ENCODE data around the gene C19orf85.

Gene C19orf85

DNA sequence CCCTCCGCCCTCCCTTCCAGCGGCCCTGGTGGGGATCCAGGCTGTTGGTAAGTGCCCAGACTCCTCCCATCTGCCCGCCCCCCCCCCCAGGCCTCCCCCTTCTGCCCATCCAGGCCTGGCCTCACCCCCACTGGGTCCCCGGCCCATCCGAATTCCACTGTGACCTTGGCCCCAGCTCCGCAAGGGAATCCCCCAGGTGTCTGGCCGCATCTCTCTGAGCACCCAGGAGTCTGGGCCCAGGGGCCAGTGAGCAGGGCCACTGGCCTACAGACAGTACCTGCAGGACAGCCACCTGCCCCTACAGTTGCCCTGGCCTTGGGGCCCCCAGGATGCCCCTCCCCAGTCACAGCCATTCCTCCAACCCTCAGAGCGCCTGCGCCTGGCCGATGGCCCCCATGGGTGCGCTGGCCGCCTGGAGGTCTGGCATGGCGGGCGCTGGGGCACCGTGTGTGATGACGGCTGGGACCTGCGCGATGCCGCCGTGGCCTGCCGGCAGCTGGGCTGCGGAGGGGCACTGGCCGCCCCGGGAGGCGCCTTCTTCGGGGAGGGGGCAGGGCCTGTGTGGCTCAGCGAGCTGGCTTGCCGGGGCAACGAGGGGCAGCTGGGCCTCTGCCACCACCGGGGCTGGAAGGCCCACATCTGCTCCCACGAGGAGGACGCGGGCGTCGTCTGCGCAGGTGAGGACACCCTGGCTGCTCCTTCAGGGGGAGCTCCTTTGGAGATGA, 24.6 kb upstream of the C19orf85 start:
- no peak for DNase-seq

DNA sequence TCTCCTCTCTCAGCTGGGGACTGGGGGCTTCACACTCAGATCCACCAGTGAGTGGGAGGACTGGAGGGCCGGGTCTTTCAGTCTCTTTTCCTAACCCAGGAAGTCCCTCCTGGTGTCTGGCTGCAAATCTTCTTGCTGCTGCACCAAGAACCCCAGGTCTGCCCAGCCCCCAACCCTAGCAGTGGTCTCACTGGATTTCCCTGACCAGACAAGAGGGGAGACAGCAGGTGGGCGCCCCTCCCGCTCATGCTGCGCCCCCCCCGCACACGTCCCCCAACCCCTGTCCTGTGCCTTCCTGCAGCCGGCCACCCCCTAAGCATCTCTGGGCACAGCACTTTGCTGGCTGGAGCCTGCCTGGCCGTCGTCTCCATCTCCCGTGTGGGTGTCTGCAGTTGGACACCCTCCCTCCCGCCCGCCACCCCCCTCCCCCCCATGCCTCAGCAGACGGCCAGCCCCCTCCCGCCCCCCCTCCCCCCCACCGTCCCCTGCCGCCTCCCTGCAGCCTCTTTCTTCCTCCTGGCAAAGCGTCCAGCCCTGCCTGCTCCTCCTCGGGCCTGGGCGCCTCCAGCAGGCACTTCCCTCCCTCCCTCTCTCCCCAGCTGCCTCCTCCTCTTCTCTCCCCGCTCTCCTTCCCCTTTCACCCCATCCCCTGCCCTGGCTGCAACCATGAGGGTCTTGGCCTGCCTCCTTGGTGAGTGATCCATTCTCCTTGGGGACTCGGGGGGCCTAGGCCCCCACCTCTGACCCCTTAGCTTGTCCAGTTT, 23.6 kb upstream of the C19orf85 start, which contains the start of gene SSC5D:
TSS of gene SSC5D (plus strand) at position 513 of the 764 bp plus-strand sequence. CDS start at position 667, 154 bp downstream.
- DNase-seq: no peak

DNA sequence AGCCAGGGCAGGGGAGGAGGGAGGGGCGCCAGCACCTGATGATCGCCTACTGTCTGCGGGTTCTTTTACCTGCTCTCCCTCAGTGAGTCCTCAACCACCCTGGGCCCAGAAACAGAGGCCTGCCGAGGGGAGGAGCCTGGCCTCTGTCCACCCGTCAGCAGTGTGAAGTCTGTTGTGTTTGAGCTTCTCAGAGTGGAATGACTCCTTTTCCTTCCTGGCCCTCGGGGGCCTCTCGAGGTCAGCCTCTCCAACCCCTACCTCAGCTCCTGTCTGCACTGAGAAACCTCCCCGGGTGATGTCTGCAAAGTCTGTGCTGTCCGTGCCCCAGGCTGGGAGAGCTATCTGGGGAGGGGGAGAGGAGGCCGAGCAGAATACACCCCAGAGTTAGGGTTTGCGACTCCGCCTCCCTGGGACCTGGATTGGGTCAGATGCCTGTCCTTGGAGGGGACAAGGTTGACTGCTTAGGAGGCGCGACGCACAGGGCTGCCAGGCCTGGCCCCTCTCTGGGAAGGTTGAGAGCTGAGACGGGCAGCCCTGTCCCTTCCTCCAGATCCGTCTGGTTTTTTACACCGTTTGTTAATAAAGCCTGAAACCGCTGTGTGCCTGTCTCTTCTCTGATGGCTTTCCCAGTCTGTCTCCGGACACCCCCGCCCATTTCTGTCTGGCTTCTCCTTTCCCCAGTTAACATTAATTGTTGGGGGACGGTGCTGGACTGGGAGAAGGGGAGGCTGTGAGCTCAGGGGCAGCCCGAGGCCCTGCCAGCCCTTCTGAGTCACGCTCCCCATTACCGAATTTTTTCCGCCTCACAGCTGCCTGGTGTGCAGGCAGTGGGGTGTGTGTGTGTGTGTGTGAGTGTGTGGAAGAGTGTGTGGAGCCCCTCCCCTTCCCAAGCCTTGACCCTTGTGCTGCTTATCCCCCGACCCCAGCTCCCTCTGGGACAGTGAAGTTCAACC, 22.7 kb upstream of the C19orf85 start:
- DNase-seq: no peak

DNA sequence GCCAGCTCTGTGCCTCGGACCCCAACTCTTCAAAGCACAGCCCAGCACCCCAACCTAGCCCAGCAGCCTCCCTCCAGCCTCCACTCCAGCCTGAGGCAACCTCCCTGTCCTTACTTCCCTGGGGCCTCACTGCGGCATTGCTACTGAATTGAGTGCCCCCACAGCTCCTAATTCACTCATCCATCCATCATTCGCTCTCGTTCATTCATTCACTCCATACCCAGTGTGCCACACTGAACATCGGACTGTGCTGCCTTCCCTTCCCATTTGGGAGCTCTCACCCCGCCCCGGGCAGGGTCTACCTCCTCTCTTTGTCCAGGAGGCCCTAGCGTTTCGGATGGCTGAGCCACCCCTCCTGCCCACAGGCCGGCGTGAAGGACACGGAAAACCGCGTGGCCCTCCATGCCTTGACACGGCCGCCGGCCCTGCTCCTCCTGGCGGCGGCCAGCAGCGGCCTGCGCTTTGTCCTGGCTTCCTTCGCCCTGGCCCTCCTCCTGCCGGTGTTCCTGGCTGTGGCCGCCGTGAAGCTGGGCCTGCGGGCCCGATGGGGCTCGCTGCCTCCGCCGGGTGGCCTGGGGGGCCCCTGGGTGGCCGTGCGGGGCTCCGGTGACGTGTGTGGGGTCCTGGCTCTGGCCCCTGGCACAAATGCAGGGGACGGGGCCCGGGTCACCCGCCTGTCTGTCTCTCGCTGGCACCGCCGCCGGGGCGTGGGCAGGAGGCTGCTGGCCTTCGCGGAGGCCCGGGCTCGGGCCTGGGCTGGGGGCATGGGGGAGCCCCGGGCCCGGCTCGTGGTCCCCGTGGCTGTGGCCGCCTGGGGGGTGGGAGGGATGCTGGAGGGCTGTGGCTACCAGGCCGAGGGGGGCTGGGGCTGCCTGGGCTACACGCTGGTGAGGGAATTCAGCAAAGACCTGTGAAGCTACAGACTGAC, 21.8 kb upstream of the C19orf85 start:
- DNase-seq: no peak

DNA sequence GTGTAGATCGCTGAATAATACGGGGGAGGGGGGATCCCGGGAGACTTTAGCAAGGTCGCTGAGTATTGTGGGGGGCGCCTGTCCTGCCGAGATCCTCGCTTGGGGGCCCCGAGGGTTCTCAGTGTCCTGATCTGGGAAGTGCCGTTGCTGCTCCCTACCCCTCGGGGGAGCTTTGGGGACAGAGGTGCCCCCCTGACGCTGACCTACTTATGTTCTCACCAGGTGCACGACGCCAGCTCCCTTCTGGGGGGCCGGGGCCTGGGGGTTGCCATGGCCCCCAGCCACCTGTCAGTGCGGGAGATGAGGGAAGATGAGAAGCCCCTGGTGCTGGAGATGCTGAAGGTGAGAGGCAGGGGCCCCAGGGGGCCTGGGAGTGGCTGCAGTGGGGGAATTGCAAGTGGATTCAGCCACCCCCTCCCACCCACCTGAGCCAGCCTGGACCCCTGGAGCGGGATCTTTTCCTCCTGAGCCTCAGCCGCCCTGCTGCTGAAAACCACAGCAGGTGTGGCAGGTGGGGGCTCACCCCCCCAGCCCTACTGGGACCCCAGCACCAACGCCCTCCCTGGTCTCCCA, 21.0 kb upstream of the C19orf85 start:
- DNase-seq: no peak

DNA sequence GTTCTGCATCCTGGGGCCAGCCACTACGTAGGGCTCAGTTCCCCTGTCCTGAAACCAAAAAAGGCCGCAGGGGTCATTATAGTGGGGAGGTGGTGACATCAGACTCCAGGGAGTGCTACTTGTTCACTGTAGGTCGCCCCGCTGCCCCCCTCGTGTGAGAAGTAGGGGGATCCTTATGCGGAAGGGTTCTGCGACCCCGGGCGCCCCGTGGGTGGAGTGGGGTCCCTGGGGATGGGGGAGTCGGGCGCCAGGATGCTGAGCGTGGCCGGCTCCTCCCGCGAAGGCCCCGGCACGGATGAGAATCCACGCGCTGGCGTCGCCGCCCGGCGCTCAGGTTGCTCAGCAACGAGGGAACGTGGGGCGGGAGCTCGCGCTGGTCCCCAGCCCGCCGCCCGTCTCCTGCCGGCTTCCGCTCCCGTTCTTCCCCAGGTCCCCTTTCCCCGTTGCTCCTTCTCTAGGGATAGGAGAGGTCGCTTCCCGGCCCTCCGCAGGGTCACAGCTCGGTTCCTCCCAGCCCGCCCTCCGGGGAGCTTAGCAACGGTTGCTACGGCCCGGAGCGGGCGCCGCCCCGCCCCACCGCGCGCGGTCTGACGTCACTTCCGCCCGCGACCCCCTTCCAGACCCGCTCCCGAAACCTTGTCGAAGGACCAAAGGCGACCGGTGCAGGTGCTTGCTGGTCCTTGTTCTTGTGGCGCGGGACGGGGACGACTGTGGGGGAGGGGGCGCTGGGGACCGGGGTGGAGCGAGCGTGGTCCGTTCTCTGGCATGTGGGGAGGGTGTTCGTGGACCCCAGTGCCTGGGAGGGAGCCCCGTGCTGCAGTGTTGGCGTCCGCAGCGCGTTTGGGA, 20.3 kb upstream of the C19orf85 start, which contains the start of gene NAT14:
TSS of gene NAT14 (plus strand) at position 596 of the 846 bp plus-strand sequence. CDS start 521 bp downstream, outside the sequence.
- DNase-seq: peak; percentile 23

DNA sequence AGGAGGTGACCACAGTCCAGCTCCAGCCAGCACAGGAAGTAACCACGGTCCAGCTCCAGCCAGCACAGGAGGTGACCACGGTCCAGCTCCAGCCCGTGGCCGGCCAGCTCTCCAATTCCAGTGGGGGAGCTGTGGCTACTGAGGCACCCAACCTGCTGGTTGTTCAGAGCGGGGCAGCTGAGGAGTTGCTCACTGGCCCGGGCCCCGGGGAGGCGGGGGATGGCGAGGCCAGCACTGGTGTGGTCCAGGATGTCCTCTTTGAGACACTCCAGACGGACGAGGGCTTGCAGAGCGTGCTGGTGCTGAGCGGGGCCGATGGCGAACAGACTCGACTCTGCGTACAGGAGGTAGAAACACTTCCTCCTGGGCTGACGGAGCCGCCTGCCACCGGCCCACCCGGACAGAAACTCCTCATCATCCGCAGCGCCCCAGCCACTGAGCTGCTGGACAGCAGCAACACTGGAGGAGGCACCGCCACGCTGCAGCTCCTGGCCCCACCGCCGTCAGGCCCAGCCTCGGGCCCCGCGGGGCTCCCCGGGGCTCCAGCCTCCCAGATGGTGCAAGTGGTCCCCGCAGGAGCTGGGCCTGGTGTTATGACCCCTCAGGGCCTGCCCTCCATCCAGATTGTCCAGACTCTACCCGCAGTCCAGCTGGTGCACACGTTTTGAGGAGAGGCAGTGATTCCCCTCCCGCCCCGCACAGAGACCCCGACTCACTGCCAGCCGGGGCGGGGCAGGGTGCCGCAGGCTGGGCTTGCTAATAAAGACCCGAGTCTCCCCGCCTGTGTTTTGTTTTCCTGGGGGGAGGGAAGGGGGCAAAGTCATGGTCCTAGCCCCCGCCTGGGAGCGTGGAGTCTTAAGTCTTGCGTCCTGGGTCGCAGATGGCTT, 19.4 kb upstream of the C19orf85 start:
- no peak for DNase-seq

DNA sequence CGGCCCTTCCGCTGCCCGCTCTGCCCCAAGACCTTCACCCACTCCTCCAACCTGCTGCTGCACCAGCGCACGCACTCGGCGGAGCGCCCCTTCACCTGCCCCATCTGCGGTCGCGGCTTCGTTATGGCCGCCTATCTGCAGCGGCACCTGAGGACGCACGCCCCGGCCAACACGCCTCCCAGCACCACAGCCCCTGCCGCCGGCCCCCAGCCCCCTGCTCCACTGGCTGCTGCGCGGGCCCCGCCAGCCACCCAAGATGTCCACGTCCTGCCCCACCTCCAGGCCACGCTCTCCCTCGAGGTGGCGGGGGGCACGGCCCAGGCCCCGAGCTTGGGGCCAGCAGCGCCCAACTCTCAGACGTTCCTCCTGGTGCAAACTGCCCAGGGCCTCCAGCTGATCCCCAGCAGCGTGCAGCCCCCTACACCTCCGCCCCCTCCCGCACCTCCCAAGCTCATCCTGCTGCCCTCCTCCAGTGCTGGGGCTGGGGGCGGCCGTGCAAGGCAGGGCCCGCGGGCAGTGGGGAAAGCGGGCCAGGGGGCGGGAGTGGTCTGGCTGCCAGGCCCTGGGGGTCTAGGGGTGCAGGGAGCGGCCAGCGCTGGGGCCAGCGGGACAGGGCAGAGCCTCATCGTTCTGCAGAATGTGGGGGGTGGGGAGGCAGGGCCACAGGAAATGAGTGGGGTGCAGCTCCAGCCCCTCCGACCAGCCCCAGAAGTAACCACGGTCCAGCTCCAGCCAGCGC, 18.6 kb upstream of the C19orf85 start:
- DNase-seq: no peak

DNA sequence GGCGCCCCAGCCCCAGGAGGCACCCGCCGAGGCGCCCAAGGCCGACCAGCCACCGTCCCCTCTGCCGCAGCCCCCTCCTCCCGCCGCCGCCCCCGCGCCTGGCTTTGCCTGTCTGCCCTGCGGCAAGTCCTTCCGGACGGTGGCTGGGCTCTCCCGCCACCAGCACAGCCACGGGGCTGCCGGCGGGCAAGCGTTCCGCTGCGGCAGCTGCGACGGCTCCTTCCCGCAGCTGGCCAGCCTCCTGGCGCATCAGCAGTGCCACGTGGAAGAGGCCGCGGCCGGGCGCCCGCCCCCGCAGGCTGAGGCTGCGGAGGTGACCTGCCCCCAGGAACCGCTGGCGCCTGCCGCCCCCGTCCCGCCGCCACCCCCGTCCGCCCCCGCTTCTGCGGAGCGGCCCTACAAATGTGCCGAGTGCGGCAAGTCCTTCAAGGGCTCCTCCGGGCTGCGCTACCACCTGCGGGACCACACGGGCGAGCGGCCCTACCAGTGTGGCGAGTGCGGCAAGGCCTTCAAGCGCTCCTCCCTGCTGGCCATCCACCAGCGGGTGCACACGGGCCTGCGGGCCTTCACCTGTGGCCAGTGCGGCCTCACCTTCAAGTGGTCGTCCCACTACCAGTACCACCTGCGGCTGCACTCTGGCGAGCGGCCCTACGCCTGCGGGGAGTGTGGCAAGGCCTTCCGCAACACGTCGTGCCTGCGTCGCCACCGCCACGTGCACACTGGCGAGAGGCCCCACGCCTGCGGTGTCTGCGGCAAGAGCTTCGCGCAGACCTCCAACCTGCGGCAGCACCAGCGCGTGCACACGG, 17.8 kb upstream of the C19orf85 start:
- no peak for DNase-seq

DNA sequence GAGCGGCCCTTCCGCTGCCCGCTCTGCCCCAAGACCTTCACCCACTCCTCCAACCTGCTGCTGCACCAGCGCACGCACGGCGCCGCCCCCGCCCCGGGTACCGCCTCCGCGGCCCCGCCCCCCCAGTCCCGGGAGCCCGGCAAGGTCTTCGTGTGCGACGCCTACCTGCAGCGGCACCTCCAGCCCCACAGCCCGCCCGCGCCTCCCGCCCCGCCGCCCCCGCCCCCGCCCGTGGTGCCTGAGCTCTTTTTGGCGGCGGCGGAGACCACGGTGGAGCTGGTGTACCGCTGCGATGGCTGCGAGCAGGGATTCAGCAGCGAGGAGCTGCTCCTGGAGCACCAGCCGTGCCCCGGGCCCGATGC, 17.2 kb upstream of the C19orf85 start:
- no peak for DNase-seq

DNA sequence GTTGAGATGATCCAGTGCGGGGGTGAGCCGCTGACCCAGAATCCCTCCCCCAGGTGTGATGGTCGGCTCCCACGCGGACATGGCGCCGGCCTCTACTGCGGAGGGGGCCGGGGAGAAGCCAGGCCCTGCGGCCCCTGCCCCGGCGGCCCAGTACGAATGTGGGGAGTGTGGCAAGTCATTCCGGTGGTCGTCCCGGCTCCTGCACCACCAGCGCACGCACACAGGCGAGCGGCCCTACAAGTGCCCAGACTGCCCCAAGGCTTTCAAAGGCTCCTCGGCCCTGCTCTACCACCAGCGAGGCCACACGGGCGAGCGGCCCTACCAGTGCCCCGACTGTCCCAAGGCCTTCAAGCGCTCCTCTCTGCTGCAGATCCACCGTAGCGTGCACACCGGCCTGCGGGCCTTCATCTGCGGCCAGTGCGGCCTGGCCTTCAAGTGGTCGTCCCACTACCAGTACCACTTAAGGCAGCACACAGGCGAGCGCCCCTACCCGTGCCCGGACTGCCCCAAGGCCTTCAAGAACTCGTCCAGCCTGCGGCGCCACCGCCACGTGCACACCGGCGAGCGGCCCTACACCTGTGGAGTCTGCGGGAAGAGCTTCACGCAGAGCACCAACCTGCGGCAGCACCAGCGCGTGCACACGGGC, 16.7 kb upstream of the C19orf85 start:
- no peak for DNase-seq

DNA sequence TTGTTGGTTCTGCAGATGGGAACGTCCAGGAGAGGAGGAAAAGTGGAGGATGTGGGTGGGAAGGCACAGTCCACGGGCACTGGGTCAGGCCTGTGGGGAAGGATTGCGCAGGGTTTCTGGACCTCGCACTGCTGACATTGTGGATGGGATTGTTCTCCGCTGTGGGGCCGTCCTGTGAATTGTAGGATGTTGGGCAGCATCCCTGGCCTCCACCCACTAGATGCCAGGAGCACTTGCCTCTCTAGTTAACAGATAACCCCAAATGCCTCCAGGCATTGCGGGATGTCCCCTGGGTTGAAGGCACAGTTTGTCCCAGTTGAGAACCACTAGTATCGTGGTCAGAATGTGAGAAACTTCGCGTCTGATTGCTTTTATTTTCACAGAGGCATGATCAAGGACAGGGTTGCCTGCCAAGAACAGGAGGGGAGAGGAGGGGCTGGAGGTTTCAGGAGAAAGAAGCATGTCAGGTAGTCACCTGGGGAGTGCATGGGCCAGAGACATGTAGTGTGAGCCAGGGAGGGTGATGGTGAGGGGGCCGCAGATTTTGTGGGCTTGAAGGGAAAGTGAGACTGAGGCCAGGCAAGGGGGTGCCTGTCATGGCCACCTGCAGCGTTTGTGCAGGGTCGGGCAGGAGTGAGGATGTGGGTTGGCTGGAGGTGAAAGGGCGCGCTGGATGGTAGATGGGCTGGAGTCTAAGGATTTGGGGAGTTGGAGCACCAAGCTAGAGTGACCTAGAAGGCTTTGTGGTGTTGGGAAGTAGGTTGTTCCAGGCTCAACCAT, 15.1 kb upstream of the C19orf85 start:
- no peak for DNase-seq

DNA sequence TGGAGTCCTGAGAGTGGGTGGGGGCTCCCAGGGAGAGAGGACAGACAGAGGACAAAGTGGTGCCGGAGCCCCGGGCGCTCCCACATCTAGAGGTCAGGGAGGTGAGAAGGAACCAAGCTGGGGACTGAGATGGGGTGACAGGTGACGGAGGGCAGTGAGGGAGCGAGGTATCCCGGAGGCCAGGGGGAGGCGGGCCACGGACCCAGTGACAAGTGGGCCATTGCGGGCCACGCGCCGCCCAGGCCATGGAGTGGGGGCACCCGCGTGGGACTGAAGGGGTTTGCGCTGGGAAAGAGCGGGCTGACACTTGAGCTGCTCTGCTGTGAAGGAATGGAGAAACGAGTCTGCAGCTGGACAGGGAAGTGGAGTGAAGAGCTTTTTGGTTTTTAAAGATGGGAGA, 14.5 kb upstream of the C19orf85 start:
- DNase-seq: no peak

DNA sequence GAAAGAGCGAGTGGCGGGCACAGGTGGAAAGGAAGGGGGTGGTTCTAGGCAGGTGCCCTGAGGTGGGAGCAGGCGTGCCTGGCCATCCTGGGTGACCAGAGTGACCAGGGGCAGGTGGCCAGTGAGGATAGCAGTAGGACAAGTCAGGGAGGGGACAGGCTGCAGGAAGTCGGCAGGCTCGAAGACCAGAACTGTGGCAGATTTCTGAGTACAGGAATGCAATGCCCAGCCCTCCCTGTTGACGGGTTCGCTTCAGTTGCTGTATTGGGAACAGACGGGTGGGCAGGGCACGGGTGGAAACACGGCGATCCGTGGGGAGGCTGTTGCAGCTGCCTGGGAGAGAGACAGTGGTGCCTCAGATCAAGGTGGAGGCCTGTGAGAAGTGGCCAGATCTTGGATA, 13.8 kb upstream of the C19orf85 start:
- no peak for DNase-seq

DNA sequence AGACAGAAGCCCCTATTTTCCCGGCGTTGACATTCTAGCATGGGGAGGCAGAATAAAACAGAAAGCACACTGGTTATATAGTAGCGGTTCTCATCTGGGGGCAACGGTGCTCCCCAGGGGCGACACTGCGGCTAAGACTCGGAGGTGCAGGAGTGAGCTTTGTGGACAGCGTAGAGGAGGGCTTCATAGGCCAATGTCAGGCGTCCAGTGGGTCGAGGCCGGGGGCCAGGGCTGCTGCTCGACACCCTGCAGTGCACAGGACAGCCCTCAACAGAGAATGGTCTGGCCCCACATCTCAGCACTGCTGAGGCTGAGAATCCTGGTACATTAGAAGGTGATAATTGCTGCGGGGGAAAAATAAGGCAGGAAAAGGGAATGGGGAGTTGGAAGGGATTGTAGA, 13.4 kb upstream of the C19orf85 start:
- DNase-seq: no peak

DNA sequence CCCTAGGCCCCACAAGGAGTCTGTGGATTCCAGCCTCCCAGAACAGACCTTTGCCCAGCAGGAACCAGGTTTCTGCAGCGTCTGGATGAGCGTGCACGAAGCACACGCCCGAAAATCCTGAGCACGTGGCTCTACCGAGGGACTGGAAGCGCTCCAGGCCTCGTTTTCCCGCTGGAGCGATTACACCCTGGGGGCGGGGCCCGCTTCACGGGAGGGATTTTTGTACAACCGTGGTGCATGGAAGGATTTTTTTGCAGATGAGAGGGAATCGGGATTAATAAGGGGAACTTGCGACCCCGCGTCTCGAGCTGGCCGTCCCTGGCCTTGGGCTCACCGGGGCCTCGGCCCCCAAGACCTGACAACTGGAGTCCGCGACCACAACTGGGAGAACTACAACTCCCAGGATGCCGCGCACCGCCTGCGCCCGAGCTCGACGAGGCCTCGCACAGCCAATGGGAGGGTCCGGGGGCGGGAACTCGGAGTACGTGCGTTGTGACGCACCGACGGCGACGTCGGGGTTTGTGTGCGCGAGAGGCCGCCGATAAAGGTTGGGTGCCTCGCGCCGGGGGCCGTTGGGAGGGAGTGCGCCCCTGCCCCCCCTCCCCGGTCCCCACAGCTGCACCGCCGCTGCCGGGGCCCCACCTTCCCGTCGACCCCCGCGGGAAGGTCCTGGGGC, 11.7 kb upstream of the C19orf85 start, which contains the start of gene ZNF628:
TSS of gene ZNF628 (plus strand) at position 518 of the 676 bp plus-strand sequence. CDS start 3,294 bp downstream, outside the sequence.
- peak; percentile 99 for DNase-seq

Measured in inflammatory macrophage treated with lipopolysaccharide for 4 hours (primary cell).